HG03095 (cell line): ENCODE measurements around the gene ZRANB1.
"Not testable (repeated sequence)": the region's sequence is repeated elsewhere in the genome, so short reads cannot be mapped to it uniquely, and the experiment has no call there.

Source experiments
- ATAC-seq: cut with Tn5 transposase; IDR thresholded peaks from one replicate; pipeline ENCODE4 v1.9.1; 2021; ENCODE audit warnings: moderate library complexity; ENCODE audit not compliant: unreplicated experiment

Gene ZRANB1

GRCh38 chr10:124962421-124962820 is 20.5 kb downstream of the ZRANB1 start:
- ATAC-seq = no peak

GRCh38 chr10:124963866-124964720 is 22.2 kb downstream of the ZRANB1 start:
- no peak for ATAC-seq

GRCh38 chr10:124966008-124966407 is 24.1 kb downstream of the ZRANB1 start:
- ATAC-seq = no peak

- ATAC-seq = no peak
Observed at GRCh38 chr10:124967255-124967654, 25.3 kb downstream of the ZRANB1 start.

GRCh38 chr10:124971276-124971675 is 29.4 kb downstream of the ZRANB1 start:
- ATAC-seq = peak; percentile 57

GRCh38 chr10:124972637-124973036 is 30.7 kb downstream of the ZRANB1 start:
- ATAC-seq = no peak

GRCh38 chr10:124974131-124974530 is 32.2 kb downstream of the ZRANB1 start:
- ATAC-seq = no peak

GRCh38 chr10:124975977-124976514 is 34.1 kb downstream of the ZRANB1 start:
- ATAC-seq = no peak

- no peak for ATAC-seq
Observed at GRCh38 chr10:124977161-124977560, 35.2 kb downstream of the ZRANB1 start.

GRCh38 chr10:124977648-124978375 is 35.9 kb downstream of the ZRANB1 start:
- no peak for ATAC-seq

GRCh38 chr10:124978376-124978725 is 36.4 kb downstream of the ZRANB1 start:
- ATAC-seq = no peak

GRCh38 chr10:124983321-124983720 is 41.4 kb downstream of the ZRANB1 start:
- ATAC-seq = no peak

- ATAC-seq = no peak
Observed at GRCh38 chr10:124984376-124984775, 42.5 kb downstream of the ZRANB1 start.

- ATAC-seq = no peak
Observed at GRCh38 chr10:124985162-124985561, 43.2 kb downstream of the ZRANB1 start.

GRCh38 chr10:124987788-124988187 is 45.9 kb downstream of the ZRANB1 start:
- no peak for ATAC-seq

- not testable (repeated sequence) for ATAC-seq
Observed at GRCh38 chr10:124988753-124989152, 46.8 kb downstream of the ZRANB1 start.

GRCh38 chr10:124989526-124989925 is 47.6 kb downstream of the ZRANB1 start:
- ATAC-seq = no peak

GRCh38 chr10:124990671-124991625 is 49.0 kb downstream of the ZRANB1 start:
- no peak for ATAC-seq

GRCh38 chr10:124991835-124992234 is 49.9 kb downstream of the ZRANB1 start:
- no peak for ATAC-seq

GRCh38 chr10:124992462-124993344 is 50.8 kb downstream of the ZRANB1 start:
- peak; percentile 62 for ATAC-seq
